Erythroblast (primary cell): ENCODE results near the gene CLSTN2.

ENCODE experiments used
- GATA1 ChIP-seq: IDR thresholded peaks from 2 replicates; pipeline ENCODE4 v1.6.1; 2011; ENCODE audit warnings: low read depth, mild to moderate bottlenecking, control low read depth, low read length, moderate library complexity
- POLR2A ChIP-seq: IDR thresholded peaks from 2 replicates; pipeline ENCODE4 v1.6.1; 2011; ENCODE audit warnings: mild to moderate bottlenecking, low read length

- TF ChIP-seq POLR2A: no peak
- no peak for TF ChIP-seq GATA1
These were observed 87.2 kb downstream of the CLSTN2 start for GRCh38 chr3:140022066-140022770.
